ENCODE results near the gene CDK5R2.
A peak's percentile ranks its signal among the peaks of the same experiment; 100 is the strongest.

CDK5R2 gene

DNA sequence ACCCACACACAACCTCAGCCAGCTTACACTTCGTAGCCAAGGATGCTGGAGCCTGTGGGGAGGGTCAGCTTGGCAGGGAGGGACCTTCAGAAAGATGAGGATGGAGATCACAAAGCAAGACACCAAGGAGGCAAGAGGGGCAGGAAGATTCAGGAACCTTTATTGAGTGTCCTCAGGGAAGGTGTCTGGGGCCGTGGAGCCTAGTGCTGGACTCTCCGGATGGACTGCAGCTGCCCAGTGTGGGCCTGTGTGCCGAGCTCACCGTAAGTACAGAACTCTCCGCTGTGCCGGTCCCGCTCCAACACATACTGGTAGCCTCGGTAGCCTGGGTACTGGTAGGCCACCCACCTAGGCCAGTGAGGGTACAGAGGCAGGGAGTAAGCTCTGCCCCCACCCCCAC lies 30.6 kb downstream of the CDK5R2 start:
- DNase-seq = no peak

DNA sequence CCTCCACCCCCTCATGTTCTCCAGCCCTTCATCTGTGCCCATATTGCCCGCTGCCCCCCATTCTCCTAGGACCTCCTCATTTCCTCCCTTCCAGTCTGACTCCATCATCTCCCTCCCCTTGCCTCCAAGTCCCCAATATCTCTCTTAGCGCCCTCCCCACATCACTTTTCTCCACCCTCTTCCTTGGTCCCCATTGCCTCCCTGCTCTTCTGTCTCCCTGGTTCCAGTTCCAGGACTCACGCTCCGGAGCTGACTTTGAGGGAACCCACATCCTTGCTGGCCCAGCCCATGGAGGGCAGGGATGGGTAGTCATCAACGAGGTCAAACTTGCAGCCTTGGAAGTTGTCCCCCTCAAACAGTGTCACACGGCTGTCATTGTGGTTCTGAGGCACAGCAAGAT lies 31.1 kb downstream of the CDK5R2 start:
- no peak for DNase-seq

DNA sequence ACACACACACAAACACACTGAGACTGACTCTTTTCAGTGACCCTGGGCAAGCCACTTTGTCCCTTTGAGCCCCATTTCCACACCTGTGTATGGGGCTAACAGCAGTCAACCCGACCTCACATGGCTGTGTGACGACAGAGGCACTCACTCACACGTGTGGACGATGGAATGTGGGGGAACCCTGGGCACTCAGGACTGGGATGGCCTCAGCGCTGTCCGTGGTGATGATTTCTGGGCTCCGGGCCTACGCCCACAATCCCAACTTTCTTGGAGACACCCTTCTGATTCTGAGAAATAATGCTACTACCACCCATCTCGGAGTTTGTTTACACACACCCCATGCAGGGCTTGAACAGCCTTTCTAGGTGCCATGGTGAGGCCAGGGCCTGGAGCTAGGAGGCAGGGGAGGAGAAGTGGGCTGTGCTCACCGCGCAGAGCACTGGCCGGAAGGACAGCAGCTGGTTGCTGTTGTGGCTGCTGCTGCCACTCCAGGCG lies 32.3 kb downstream of the CDK5R2 start:
- DNase-seq = no peak

- DNase-seq = no peak
Observed at GRCh38 chr2:218992196-218992595, 32.7 kb downstream of the CDK5R2 start.

GRCh38 chr2:218992703-218993344 lies 33.4 kb downstream of the CDK5R2 start:
- peak in 2 of 3 donors; percentile 28 to 62 for DNase-seq

- peak in 2 of 3 donors; percentile 20 to 47 for DNase-seq
Observed at GRCh38 chr2:218993345-218994315, 34.2 kb downstream of the CDK5R2 start, which contains the start of gene CRYBA2. CRYBA2 (minus strand) TSS chr2:218993422; CDS start chr2:218993176, 246 bp downstream.

- DNase-seq = no peak
Observed at GRCh38 chr2:218995561-218995960, 36.1 kb downstream of the CDK5R2 start.

DNA sequence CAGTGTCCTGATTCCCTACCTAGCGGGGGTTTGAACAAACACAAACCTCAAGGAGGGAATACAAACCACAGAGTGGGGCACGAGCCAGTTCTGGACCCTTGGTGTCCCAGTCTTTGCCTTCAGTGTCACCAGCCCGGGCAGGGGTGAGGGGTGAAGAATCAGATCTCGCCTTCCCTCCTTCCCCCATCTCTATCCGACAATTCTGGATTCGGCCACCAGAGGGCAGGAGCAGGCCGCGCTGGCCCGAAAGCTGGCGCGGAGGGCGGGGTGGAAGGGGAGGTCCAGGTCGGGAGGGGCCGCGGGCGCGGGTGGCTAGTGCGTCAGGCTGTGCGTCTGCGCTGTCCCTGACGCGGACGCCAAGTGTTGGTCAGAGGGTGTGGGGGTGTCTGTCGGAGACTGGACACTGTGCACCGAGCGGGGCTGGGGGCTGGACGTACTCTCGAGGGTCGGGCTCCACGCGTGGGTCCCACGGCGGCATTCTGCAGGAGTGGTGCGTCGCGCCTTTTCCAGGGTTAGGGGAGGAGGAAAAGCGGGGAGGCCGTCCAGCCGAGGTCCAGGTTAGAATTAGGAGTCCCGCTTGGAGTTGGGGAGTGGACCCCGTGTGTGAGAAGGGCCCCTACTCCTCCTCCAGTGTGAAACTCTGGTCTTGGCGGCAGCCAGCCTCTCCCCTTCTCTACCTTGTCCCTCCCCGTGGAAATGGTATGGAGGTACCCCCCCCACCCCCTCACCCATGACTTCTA lies 36.7 kb downstream of the CDK5R2 start:
- peak; percentile 93 to 96 (median 94) for DNase-seq

DNA sequence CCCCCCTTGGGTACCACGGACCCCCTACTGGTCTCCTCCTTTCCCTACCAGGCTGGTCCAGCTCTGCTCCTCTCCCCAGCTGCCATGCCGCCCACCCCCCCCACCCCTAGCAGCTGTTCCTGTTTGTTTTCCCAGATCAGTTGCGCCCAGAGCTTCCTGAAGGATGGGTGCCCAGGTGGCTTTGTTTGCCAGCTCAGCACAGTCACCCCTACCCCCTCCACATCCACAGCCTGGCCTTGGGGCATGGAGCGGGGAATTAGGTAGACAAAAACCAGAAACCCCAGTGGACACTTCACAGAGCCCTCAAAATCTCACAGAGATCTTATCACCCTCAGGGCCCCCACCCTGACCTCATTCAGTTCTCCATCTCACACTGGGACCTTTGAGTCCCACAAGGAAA lies 37.5 kb downstream of the CDK5R2 start:
- DNase-seq = no peak

- no peak for DNase-seq
Observed at GRCh38 chr2:218997731-218998130, 38.3 kb downstream of the CDK5R2 start.

GRCh38 chr2:218998414-218999002 lies 39.0 kb downstream of the CDK5R2 start:
- DNase-seq = no peak

DNA sequence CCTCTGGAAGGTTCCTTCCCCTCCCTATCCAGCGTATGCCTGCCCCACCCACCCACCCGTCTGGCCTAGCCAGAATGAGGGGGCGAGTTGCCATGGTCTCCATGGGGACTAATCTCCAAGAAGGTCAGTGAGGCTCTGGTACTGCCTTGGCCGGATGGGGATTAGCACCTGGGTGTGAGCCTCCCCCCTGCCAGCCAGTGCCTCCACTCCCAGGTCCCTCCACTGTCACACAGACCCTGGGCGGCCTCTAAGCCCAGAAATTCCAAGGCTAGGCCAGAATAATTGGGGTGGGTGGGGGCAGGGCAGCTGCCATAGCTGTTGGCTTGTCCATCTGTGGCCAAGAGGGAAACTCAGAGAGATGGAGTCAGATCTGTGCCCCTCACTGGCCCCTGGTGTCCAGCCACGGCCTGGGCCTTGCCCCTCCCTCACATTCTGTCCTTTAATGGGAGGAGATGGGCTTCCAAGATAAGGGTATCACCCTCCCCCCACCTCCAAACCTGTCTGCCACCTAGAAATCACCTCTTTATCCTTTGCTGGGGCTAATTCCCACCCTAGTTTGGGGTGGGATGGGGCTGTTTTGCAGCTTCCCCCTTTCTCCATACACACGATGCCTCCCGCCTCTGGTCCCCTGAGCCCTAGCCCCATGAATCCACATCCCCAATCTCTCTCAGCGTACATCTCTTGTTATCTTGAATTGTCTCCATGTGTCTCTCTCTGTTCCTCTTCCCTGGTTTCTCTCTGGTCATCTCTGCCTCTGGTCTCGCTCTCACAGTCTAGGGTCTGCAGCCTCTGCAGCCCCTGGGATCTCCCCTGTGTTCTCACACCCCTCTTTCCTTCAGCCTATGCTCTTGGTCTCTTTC lies 39.8 kb downstream of the CDK5R2 start:
- DNase-seq = no peak

- peak in 1 of 3 donors; percentile 43 for DNase-seq
Observed at GRCh38 chr2:218999881-219000568, 40.6 kb downstream of the CDK5R2 start.

GRCh38 chr2:219000569-219000960 lies 41.1 kb downstream of the CDK5R2 start:
- no peak for DNase-seq

GRCh38 chr2:219001100-219001576 lies 41.7 kb downstream of the CDK5R2 start:
- DNase-seq = no peak

DNA sequence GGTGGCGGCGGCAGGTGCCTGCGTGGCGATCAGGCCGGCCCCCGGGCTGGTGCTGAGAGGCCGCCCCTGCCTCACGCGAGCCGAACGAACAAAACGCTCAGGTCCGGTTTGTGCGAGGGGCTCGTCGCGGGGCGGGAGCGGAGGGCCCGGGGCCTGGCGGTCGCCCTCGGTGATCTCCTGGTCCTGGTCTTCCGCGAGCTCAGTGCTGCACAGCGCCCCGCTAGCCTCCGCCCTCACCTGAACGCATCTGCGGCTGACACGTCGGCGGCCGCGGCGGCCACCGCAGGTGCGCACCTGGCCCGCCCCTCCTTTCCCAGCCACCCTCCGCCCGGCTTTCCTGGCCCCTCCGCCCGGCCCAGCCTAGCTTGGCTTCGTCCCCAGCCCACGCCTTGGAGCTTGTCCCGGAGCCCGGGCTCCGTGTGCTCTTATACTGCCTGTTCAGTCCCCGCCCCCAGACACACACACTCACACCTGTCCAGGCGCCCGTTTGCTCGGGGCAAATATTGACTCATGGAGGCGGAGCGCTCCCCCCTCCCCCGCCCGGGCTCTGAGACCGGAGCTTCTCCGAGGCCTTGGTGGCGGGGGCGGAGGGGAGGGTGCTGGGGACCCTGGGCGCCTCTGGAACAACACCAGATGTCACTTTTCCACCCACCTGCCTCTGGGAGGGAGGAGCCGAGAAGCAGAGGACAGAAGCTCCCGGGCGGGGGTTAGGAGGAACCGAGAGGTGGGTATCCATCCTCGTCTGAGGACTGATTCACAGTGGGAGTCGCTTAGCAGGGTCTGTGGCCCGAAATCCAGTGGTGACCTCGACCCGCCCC lies 42.3 kb downstream of the CDK5R2 start:
- DNase-seq = peak in 1 of 3 donors; percentile 29

DNA sequence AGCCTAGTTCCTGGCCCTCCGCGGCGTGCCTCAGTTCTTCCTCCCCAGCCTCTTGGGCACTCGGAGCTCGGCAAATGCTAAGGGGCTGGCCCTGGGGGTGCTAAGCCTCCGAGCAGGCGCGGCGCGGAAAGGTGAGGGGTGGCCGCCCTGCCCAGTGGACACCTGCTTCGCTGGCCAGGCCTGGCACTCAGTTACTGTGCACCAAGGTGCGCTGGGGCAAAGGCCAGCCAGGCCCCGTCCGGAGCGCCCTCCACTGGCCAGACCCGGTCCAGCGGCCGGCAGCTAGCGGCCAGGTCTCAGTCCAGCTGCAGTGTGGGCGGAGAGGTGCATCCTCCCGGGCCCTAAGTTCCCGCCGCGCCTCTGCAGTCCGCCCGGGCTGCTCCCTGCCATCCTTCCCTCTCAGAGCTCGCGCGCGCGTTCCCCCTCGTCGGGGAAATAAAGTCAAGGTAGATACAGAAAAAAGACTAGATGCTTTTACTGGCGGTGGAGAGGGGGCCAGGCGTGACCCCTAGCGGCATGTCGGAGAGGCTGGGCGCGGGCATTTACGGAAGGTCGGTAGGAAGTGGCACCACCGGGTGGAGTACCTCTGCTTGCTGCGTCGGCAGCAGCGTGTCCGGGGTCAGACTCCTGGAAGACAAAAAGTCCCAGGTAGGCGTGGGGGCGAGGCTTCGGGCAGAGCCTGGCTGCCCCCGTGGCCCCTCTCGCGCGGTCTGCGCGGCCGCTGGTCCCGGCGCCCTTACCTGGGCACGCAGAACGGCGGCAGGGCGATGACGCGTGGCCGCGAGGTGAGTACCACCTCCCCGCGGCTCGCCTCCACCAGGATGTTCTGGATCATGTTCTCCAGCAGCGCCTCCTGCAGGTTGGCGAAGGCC lies 43.2 kb downstream of the CDK5R2 start:
- DNase-seq = peak; percentile 42 to 46 (median 44)

DNA sequence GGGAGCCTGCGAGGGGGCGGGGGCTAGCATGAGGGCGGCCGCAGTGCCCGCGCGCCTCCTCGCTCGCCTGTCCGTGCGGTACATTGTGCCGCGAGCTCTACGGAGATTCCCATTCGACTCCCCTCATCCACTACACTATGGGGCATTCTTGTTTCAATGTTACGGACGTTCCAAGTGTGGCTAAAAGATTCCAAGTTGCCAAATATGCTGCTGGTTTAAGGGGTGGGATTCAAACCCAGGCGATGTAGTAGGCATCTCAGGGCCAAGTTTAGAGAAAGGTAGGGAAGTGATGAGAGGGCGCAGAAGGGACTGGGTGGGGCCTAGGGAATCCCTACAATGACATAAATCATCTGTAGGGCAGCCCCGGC lies 43.8 kb downstream of the CDK5R2 start:
- peak in 1 of 3 donors; percentile 67 for DNase-seq

DNA sequence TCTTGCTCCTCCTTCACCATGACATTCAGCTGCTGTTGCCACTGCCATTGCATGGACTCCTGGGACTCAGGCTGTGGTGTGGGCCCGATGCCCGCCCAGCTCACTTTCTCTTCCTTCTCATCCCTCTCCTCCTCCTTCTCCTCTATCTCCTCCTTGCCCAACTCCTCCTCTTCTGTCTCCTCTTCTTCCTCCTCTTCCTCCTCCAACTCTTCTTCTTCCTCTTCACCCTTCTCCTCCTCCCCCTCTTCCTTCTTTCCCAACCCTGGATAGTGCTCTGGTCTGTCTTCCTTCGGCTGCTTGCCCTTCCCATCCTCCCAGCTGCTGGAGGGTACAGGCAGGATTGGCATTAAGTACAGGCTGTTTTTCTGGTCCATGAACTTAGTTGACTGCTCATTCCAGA lies 44.5 kb downstream of the CDK5R2 start:
- no peak for DNase-seq

Data from suppressor macrophage treated with lipopolysaccharide for 1 hour (primary cell).